CD14-positive monocyte (primary cell): ENCODE measurements around the gene AFF3. TPM values are rescaled to one million over a fixed set of nuclear protein-coding genes. Genes with fewer than 3 reads are reported as not detected.
A peak's percentile ranks its signal among the peaks of the same experiment; 100 is the strongest.

Source experiments
- DNase-seq, 3 donors: peaks; one replicate each; pipeline ENCODE4 v3.0.0-alpha.2; 2011 to 2022
- H2AFZ ChIP-seq: 2 replicates; pipeline ENCODE4 v1.6.0; 2012; ENCODE audit warnings: mild to moderate bottlenecking, low read depth, low read length, inconsistent platforms; ENCODE audit not compliant: insufficient read depth, poor library complexity, severe bottlenecking
- H3K27ac ChIP-seq, 2 donors: 1 replicate in 1 of 2; 2 replicates in 1 of 2; pipeline ENCODE4 v1.5.1; 2012 to 2013; ENCODE audit warnings: low read length in 2 of 2, control low read depth in 1 of 2, inconsistent platforms in 1 of 2, low read depth in 1 of 2, mild to moderate bottlenecking in 1 of 2
- H3K27me3 ChIP-seq, 2 donors: one replicate each; pipeline versions ENCODE4 v1.6.0 to v1.6.1; 2011 to 2013; ENCODE audit warnings: low read length in 2 of 2; ENCODE audit not compliant: control insufficient read depth in 2 of 2, insufficient read depth in 2 of 2
- H3K36me3 ChIP-seq, 2 donors: replicated peaks in 1 of 2; 1 replicate in 1 of 2; 2 replicates in 1 of 2; pipeline versions ENCODE4 v1.5.1 to v1.6.1; 2012 to 2013; ENCODE audit warnings: low read length in 2 of 2, control low read depth in 1 of 2, inconsistent platforms in 1 of 2, mild to moderate bottlenecking in 1 of 2; ENCODE audit not compliant: insufficient read depth in 2 of 2, control insufficient read depth in 1 of 2
- H3K4me1 ChIP-seq, 2 donors: 1 replicate in 1 of 2; 2 replicates in 1 of 2; pipeline versions ENCODE4 v1.5.1 to v1.6.1; 2012 to 2013; ENCODE audit warnings: low read length in 2 of 2, control low read depth in 1 of 2, inconsistent platforms in 1 of 2, mild to moderate bottlenecking in 1 of 2, moderate library complexity in 1 of 2; ENCODE audit not compliant: insufficient read depth in 2 of 2, control insufficient read depth in 1 of 2
- H3K4me2 ChIP-seq: replicated peaks from 2 replicates; pipeline ENCODE3; 2012; ENCODE audit warnings: low read length, moderate library complexity, mild to moderate bottlenecking; ENCODE audit not compliant: poor library complexity, severe bottlenecking; ENCODE audit errors: extremely low read depth
- H3K4me3 ChIP-seq, 3 experiments: fragments of 200-600 bp in 1 of 3; sonication (generic) in 1 of 3; replicated peaks in 1 of 3; 1 replicate in 2 of 3; 2 replicates in 1 of 3; pipeline ENCODE4 v1.5.1; 2011 to 2013; ENCODE audit warnings: low read length in 3 of 3, mild to moderate bottlenecking in 3 of 3, control low read depth in 2 of 3, low read depth in 2 of 3, inconsistent platforms in 1 of 3, moderate library complexity in 1 of 3
- H3K79me2 ChIP-seq: 2 replicates; pipeline ENCODE4 v1.6.0; 2012; ENCODE audit warnings: mild to moderate bottlenecking, control low read depth, inconsistent platforms, low read length, moderate library complexity; ENCODE audit not compliant: insufficient read depth
- H3K9ac ChIP-seq: 2 replicates; pipeline ENCODE4 v1.6.0; 2017; ENCODE audit warnings: low read length, mild to moderate bottlenecking; ENCODE audit not compliant: insufficient read depth, poor library complexity, severe bottlenecking
- H3K9me3 ChIP-seq, 2 donors: replicated peaks in 1 of 2; 1 replicate in 1 of 2; 2 replicates in 1 of 2; pipeline versions ENCODE4 v1.5.1 to v1.6.1; 2012 to 2013; ENCODE audit warnings: low read length in 2 of 2, control low read depth in 1 of 2; ENCODE audit not compliant: control insufficient read depth in 1 of 2, insufficient read depth in 1 of 2
- H4K20me1 ChIP-seq: 2 replicates; pipeline ENCODE4 v1.6.0; 2012; ENCODE audit warnings: mild to moderate bottlenecking, low read length, control low read depth, moderate library complexity; ENCODE audit not compliant: insufficient read depth
- H3K27ac Mint-ChIP-seq, 7 donors: one replicate each; pipeline ENCODE4 v1.8.0; 2020; ENCODE audit warnings: mild to moderate bottlenecking in 7 of 7, mixed read lengths in 7 of 7, moderate library complexity in 6 of 7, inconsistent platforms in 2 of 7
- H3K27me3 Mint-ChIP-seq, 3 donors: one replicate each; pipeline ENCODE4 v1.8.0; 2021 to 2022; ENCODE audit warnings: low read depth in 3 of 3, mild to moderate bottlenecking in 3 of 3, mixed read lengths in 3 of 3, moderate library complexity in 3 of 3, inconsistent platforms in 1 of 3
- H3K36me3 Mint-ChIP-seq, 2 donors: one replicate each; pipeline ENCODE4 v1.8.0; 2020; ENCODE audit warnings: mixed read lengths in 2 of 2, inconsistent platforms in 1 of 2, mild to moderate bottlenecking in 1 of 2
- H3K4me1 Mint-ChIP-seq: one replicate; pipeline ENCODE4 v1.8.0; 2020; ENCODE audit warnings: mild to moderate bottlenecking, mixed read lengths
- H3K4me3 Mint-ChIP-seq, 2 donors: one replicate each; pipeline ENCODE4 v1.8.0; 2020; ENCODE audit warnings: mild to moderate bottlenecking in 2 of 2, mixed read lengths in 2 of 2, moderate library complexity in 1 of 2
- H3K9me3 Mint-ChIP-seq, 7 donors: one replicate each; pipeline ENCODE4 v1.8.0; 2020 to 2022; ENCODE audit warnings: mixed read lengths in 7 of 7, mild to moderate bottlenecking in 6 of 7, moderate library complexity in 6 of 7, inconsistent platforms in 2 of 7
- CTCF ChIP-seq: fragments of 200-600 bp; IDR thresholded peaks from one replicate; pipeline ENCODE4 v1.8.0; 2022; ENCODE audit warnings: antibody characterized with exemption, mild to moderate bottlenecking
- WGBS: methylation state at CpG from one replicate; pipeline ENCODE4 v1.1.5; 2013; ENCODE audit warnings: missing lambda C conversion rate; ENCODE audit not compliant: insufficient coverage; 5-methylcytosine and 5-hydroxymethylcytosine counted together
- intact Hi-C, 2 donors: fragments of 100-400 bp; cut with micrococcal nuclease; formaldehyde crosslinking; loops; one replicate each; pipeline versions ENCODE4 v1.15.0 to v1.15.1; 2023
- polyA plus RNA-seq, 3 donors: library from polyadenylated mRNA; depleted of rRNA in 1 of 3; unstranded in 2 of 3; stranded (reverse) in 1 of 3; fragments of 300-500 nt in 2 of 3; fragments of >200 nt in 1 of 3; fragmentation: Illumina TruSeq in 2 of 3; gene quantifications; 1 replicate in 2 of 3; 2 replicates in 1 of 3; pipeline ENCODE4 v1.2.3, GENCODE V29; 2012 to 2021

The AFF3 gene
- polyA plus RNA-seq, 3 donors = 0.17 to 4.1 (median 0.49) TPM

DNA sequence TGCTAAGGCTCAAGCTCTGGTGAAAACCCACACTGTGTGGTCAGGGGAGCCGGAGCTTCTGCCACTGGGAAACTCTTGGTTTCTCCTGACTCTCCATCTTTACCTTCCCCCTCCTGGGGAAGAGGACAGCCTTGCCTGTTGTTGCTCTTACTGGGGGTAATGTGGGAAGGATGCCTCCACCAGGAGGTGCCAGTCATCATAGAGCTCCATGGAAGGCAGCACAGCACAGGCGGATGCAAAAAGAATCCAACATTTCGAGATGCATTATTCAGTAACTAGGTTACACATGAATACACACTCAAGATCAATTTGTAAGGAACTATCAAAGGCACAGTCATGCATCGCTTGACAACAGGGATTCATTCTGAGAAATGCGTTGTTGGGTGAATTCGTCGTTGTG lies 322.6 kb downstream of the AFF3 start:
- Mint-ChIP-seq H3K4me3 (no peak overlapping the region), H3K27ac (no peak overlapping the region), H3K36me3 (peaks cover 14 to 18% of the 10 kb centered on the region in 2 donors), H3K4me1 (peaks cover 16% of the 10 kb centered on the region), H3K9me3 (peaks cover 0 to 11% (median 8%) of the 10 kb centered on the region in 7 donors), H3K27me3 (no peaks in the 10 kb centered on the region)
- DNase-seq = no peak
- no peak overlapping the region for H3K4me3 ChIP-seq
- H3K27me3 ChIP-seq = no peaks in the 10 kb centered on the region
- TF ChIP-seq CTCF = no peak
- H3K36me3 ChIP-seq = no peaks in the 10 kb centered on the region
- no peak overlapping the region for H3K4me2 ChIP-seq
- no peak overlapping the region for H3K27ac ChIP-seq
- intact Hi-C loops = loop anchor here in 1 of 2 donors (5.0 kb wide), 1 partner anchor 47 kb away; no protein-coding TSS in a partner anchor
- H4K20me1 ChIP-seq = no peaks in the 10 kb centered on the region
- H3K9ac ChIP-seq = no peak overlapping the region
- no peaks in the 10 kb centered on the region for H3K79me2 ChIP-seq
- WGBS = 100% methylated on average over 2 of the region's 7 CpGs
- no peaks in the 10 kb centered on the region for H3K9me3 ChIP-seq
- peak overlapping the region; percentile 45 for H2AFZ ChIP-seq
- peaks cover 0 to 5% of the 10 kb centered on the region in 2 donors for H3K4me1 ChIP-seq

GRCh38 chr2:99818842-99819241 lies 323.5 kb downstream of the AFF3 start:
- no peaks in the 10 kb centered on the region for H3K36me3 ChIP-seq
- no peak overlapping the region for H3K9ac ChIP-seq
- no peak overlapping the region for H3K27ac ChIP-seq
- Mint-ChIP-seq H3K36me3 (peaks cover 14 to 18% of the 10 kb centered on the region in 2 donors), H3K27ac (no peak overlapping the region), H3K9me3 (peaks cover 0 to 11% (median 8%) of the 10 kb centered on the region in 7 donors), H3K27me3 (no peaks in the 10 kb centered on the region), H3K4me1 (peaks cover 16% of the 10 kb centered on the region), H3K4me3 (no peak overlapping the region)
- H3K4me2 ChIP-seq = no peak overlapping the region
- H2AFZ ChIP-seq = no peak overlapping the region
- H4K20me1 ChIP-seq = no peaks in the 10 kb centered on the region
- H3K4me1 ChIP-seq = peaks cover 0 to 5% of the 10 kb centered on the region in 2 donors
- no peaks in the 10 kb centered on the region for H3K9me3 ChIP-seq
- no peaks in the 10 kb centered on the region for H3K27me3 ChIP-seq
- no peaks in the 10 kb centered on the region for H3K79me2 ChIP-seq
- no peak for TF ChIP-seq CTCF
- no peak overlapping the region for H3K4me3 ChIP-seq
- DNase-seq = no peak
- no CpG with 5 or more reads among the region's 2 CpGs for WGBS
- intact Hi-C loops = loop anchor here in 1 of 2 donors (5.0 kb wide), 1 partner anchor 47 kb away; no protein-coding TSS in a partner anchor
